ENCODE measurements around the gene FADD. TPM values are rescaled to one million over a fixed set of nuclear protein-coding genes. Genes with fewer than 3 reads are reported as not detected.

FADD gene
- total RNA-seq, 1 donor from 2014 or later: 57.4 TPM

GRCh38 chr11:70233511-70233934, 30.4 kb downstream of the FADD start:
- DNase-seq (ENCODE audit: low read depth): peak; percentile 99

GRCh38 chr11:70233962-70234361, 30.9 kb downstream of the FADD start:
- no peak for DNase-seq (ENCODE audit: low read depth)

- DNase-seq (ENCODE audit: low read depth): peak; percentile 15
Measured at GRCh38 chr11:70240337-70240736, 37.2 kb downstream of the FADD start.

- no peak for DNase-seq (ENCODE audit: low read depth)
Measured at GRCh38 chr11:70241709-70242108, 38.6 kb downstream of the FADD start.

- no peak for DNase-seq (ENCODE audit: low read depth)
Measured at GRCh38 chr11:70242885-70243284, 39.8 kb downstream of the FADD start.

- peak; percentile 37 for DNase-seq (ENCODE audit: low read depth)
Measured at GRCh38 chr11:70243912-70244652, 41.0 kb downstream of the FADD start.

GRCh38 chr11:70244698-70245097, 41.6 kb downstream of the FADD start:
- DNase-seq (ENCODE audit: low read depth): peak; percentile 83

GRCh38 chr11:70246196-70246595, 43.1 kb downstream of the FADD start:
- no peak for DNase-seq (ENCODE audit: low read depth)

- DNase-seq (ENCODE audit: low read depth): peak; percentile 59
Measured at GRCh38 chr11:70247042-70247709, 44.1 kb downstream of the FADD start.

- DNase-seq (ENCODE audit: low read depth): no peak
Measured at GRCh38 chr11:70247710-70248072, 44.6 kb downstream of the FADD start.

- DNase-seq (ENCODE audit: low read depth): no peak
Measured at GRCh38 chr11:70250876-70251658, 48.0 kb downstream of the FADD start.

- no peak for DNase-seq (ENCODE audit: low read depth)
Measured at GRCh38 chr11:70251659-70252321, 48.7 kb downstream of the FADD start.

- no peak for DNase-seq (ENCODE audit: low read depth)
Measured at GRCh38 chr11:70252844-70253243, 49.7 kb downstream of the FADD start.

GRCh38 chr11:70255477-70256116, 52.5 kb downstream of the FADD start:
- DNase-seq (ENCODE audit: low read depth): no peak

Other genes starting within 250 kb of the FADD start
- 0.05 TPM in 1 of 2 replicates, not detected in the other for gene ANO1, start 125.0 kb upstream of the FADD start, total RNA-seq
- 28.1 and 52.5 TPM in 2 replicates for gene PPFIA1, start 67.4 kb downstream of the FADD start, total RNA-seq
- gene CTTN, start 195.2 kb downstream of the FADD start, total RNA-seq: 254 and 450 TPM in 2 replicates